NCI-H1105 treated with DMSO at 0.1 percent for 48 hours (cell line): Measurements from ENCODE around the gene NRXN3.

Experiments used
- DNase-seq: peaks from one replicate; lab custom pipeline; 2025; lab: John Stamatoyannopoulos, UW

NRXN3 gene

DNA sequence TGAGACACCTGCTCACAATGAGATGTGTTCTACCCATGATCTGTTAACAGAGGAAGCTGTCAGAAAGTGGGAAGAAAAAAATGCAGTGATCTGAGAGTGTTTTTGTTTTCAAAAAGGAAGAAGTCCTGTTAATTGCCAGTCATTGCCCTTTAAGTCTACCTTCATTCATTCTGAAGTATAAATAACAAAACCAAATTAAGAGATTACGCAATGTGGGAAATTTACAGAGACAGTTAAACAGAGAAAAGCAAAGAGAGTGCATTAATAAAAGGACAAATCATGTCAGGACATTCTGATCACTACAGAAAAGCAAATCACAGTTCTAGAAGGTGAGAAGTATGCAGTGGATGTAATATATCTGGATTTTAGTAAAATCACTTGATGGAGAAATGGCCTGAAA, 154.2 kb downstream of the NRXN3 start:
- no peak for DNase-seq

DNA sequence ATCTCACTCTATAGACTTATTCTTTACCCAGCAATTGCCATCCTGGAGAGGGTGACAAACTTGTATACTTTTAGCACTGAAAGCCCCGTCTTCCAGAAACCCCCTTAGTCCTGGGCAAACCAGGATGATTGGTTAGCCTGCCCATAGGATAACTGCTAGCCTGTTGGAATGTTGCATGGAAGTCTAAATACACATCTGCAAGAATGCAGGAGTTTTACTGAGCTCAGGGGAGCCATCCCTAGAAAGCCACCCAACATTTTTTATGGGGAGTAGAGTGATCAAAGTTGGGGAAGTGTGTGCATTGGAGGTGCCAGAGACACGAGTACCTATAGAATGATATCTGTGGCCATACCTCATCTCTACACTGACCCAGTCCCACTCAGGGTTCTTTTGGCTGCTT, 155.7 kb downstream of the NRXN3 start:
- DNase-seq = no peak

DNA sequence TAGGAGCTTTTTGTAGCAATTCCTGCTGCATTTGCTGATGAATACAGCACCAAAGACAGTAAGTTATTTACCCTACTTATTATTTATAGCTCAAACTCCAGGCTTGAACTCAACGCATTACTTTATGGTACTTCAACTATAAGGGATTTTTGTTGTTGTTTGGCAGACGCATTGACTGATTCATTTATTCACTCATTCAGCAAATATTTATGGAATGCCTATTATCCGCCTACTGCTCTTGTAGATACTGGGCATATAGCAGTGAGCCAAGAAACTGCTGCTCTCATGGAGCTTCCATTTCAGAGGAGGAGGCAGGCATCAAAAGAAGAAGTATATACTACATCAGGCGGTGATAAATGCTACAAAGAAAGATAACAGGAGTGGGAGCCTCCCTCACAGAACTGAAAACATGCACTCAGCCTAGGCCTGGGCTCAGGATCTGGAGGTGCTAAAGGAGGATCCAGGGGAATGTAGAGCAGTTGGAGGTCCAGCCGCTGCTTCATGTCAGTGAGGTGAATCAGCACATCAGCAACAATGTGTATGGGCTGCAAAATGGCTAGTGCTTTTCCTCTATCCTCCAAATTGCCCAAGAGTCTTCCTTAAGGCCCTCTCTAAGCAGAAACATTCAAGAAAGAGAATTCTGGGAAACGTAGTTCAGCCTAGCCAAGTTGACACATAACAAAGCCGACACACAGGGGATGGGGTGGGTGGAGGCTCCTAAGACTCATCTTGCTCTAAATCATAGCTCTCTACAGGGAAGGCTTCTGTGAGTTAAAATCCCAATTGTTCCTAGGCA, 157.5 kb downstream of the NRXN3 start:
- no peak for DNase-seq

DNA sequence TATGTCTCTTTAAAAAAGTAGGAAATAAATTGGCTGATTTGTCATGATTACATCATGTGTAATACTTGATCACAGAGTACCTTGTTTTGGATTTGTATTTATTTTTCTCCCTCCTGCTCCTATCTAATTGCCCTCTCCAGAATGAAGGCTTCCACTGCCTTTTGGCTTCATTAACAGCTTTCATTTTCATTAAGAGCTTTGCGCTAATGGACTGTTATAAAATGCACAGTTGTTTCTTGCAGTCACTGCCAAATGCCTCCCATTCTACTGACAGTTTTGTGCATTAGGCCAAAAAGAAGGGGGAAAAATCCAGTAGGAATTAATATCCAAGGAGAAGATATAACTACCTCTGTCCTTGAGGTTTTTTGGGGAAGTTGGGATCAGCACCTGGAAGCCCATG, 159.2 kb downstream of the NRXN3 start:
- peak; percentile 94 for DNase-seq

DNA sequence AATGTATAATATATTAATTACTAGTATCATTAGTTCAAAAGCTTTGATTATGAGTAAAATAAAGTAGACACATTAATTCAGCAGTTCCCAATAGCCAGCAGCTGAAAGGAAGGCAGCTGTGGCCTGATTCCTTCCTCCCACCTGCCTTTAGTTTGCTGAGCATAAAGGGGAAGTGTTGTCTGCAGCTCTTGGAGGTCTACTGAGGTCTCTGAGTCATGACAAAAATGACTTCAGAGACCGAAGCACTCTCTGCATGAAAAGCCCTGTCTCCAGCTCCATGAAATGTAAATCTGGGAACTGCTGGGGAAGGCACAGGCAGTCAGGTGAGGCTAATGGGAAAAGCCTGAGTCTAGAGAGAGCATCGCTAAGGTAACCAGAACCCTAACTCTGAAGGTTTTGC, 165.4 kb downstream of the NRXN3 start:
- no peak for DNase-seq

DNA sequence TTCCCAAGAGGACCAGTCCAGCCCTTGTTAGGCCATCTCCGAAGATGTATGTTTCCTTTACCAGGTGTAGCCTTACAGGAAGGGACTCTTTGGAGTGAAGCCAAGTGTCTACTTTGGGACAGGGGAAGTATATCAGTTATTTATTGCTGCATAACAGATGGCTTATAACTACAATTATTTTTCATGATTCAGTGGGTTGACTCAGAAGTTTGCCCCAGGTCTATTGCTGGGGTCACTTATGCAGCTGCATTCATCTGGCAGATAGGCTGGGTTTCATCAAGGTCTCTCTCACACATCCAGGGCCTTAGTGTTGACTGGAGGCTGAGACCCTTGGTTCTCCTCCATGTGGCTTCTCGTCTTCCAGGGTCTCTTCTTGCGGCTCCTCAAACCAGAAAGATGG, 170.1 kb downstream of the NRXN3 start:
- DNase-seq = peak; percentile 21

DNA sequence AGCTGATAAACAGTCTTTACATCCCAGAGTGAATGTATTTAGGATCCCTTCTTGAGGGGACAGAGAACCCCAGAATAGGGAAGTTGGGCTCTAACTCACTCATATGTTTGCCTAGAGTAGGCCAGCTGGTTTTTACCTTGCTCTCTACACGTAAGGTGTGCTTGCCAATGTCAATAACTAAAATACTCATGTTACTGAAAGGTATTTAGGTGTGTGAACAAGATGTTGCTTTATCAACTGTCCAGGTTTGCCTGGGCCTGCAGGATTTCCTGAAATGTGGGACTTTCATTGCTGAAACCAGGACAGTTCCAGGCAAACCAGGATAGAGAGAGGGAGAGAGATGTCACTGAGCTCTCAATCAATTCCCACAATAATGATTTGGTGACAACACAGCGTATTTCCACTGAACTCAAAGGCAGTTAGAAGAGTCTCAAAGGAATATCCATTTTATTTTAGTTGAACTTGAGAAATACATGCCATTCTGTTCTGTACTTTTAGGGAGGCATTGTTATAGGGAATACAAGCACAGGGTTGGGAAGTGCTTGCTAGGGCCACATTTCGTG, 171.7 kb downstream of the NRXN3 start:
- DNase-seq = peak; percentile 65

DNA sequence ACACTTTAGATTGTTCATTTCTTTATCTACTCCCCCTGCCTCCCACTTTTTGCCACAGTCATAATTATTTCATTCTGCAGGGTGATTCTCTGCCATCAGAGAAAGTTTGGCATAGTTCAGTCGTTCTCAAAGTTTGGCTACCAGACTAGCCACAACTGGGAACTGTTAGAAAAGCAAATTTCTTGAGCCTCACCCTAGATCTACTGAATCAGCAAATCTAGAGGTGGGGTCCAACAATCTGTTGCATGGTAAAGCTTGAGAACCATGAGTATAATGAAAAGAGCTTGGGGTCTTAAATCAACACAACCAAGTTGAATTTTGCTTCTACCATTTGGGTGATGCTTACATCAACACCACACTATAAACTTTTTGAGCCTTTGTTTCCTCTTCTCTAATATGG, 172.7 kb downstream of the NRXN3 start:
- DNase-seq = no peak

DNA sequence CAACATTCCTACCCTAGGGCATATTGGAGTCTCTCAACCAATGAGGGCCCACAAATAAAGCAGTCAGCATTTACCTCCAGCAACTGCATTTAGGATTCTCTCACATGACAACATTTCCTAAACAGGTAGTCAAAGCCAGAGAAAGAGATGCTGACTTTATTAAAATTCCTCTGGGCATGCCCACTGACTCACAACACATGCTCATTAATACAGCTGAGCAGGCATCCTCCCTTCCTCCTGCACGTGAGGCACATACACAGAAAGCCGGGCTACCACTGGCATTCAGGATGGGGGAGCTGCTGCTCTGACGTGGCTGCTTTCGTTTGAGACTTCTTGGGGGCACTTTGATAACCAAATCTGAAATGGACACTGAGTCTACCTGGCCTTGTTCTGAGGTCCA, 174.1 kb downstream of the NRXN3 start:
- DNase-seq = no peak

DNA sequence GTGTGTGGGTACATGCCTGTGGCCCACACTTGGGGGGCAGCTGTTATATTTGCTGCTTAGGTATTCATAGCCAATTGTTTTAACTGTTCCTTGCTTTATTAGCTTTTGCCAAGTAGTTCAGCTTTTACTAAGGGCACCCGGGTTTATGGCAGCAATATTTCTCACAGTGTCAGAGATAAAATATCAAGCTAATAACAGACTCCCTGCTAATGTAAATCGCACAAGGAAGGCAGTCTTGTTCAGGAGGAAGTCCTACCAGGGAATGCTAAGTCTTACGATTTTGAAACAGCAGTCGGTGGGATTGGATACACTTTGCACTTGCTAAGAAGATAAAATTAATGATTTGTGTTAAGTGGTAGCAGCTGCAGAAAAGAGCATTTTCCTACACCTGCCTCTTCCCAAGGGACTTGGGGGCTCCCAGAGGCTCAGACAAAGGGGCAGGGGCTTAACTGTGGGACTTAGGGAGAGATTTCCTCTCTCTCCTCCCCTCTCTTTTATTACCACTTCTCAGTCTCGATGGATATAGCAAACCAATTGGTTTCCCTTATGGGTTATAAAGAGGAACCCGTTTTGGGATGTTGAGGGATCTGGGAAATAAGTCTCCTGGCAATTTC, 175.1 kb downstream of the NRXN3 start:
- peak; percentile 71 for DNase-seq

DNA sequence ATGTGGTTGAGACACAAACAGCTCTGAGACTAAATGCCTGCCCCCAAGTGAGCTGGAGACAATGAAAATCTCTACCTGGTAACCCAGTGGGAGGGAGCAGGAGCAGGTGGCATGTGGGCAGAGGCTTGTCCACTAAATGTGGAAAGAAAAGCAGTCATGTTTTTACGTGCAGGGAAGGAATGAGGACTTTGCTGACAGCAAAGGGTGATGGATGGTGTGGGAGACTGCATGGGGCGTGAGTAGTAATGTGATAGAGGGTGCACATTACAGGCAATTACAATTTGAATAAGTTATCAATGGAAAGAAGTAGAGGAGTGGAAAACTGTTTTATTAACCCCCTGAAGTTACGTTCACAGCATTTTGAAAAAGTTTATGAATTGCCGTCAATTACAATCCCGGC, 176.6 kb downstream of the NRXN3 start:
- no peak for DNase-seq

DNA sequence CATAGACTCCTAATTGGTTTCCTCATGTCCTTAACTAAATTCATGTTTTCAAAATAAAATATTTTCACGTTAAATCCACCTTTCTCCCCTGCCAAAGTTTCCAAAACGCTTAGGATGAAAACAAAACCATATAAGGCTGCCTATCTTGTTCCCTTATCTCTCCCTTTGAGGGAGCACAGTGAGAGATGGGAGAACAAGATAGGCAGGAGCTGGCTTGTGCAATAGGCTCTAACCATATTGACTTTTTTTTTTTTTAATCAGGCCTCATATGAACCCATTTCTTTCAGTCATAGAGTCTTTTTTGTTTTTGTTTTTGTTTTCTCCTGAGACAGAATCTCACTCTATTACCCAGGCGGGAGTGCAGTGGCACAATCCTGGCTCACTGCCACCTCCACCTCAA, 184.9 kb downstream of the NRXN3 start:
- DNase-seq = peak; percentile 9

DNA sequence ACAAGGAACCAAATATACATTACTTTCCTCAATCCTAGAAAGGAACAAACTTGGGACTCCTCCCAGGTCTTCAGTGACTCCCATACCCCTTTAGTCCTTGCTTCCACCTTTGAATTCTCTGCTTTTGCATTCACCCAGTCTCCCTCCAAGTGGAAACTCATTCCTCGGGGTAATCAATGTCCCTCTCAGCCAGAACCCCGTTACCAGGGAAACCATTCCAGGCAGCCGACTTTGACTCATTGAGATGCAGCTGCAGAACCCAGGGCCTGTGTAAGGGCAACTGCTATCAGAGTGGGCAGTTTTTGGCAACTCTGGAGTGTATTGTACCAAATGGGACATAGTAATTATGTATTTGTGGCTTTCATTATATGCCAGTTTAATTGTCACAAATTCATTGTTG, 186.2 kb downstream of the NRXN3 start:
- DNase-seq = peak; percentile 73

DNA sequence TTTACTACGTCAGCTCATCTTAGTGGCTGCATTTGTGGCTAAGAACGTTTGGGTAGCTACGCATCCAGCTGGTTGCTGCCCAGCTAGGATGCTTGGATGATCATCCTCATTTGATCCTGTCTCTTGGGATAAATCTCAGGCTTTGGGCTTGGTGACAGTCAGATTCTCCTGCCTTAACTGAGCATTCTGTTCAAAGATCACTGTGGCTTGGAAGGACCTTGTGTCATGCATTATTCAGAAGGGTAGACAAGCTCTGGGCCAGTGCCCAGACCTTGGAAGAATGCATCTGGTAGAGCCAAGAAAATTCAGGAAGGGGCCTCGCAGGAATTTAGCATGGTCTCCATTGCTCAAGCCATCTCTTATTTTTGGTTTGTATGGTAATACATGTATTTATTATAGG, 188.4 kb downstream of the NRXN3 start:
- no peak for DNase-seq

DNA sequence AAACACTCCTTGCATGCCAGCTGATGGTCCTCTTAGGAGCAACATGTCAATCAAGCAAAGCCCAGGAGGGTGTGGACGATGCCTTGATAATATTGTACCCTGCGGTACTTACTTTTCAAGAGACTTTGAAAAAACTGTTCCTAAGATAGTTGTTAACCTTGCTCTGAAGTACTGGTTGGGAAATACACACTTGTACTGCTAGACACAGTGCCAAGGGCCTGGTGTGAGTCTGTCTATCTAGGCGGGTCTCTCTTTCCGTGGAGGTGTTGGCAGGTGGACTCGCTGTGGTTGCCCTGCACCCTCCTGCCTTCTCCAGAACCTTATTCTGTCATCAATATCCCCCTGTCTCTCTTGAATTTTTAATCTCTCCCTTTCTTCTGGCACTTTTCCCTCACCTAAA, 189.4 kb downstream of the NRXN3 start:
- DNase-seq = no peak

DNA sequence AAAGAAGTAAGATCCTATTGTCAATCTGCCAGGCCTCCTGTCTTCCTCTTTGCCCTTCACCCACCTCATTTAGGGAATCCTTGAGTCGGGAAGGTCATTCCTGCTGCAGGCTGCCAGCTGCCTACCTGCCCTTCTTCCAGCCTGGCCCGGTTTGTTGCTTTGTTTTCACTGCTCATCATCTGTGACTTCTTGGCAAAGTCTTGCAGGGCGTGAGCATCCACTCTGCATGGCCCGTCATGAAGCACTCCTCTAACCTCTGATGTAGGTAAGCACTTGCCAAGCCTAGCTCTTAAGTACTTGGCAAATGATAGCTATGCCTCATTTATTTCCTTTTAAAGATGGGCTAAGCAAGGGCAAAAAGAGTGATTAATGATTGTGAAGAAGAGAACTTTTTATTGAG, 192.8 kb downstream of the NRXN3 start:
- DNase-seq = peak; percentile 27

DNA sequence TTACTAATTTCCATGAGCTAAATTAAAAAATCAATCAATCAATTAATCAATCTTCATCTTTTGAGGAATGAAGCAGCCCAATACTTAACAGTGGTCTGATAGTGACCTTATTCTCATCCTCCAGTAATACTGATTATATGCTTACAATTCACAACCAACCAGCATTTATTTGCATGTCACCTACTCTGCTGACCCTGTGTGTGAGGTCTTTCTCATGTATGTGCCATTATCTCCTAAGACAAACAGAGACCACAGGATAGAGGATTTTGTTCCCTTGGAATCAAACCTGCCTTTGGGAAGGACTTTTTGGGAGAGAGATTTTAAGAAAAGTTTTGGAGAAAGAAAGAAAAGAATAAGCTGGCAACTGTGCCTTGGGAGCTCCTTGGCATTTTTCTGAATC, 197.2 kb downstream of the NRXN3 start:
- DNase-seq = no peak

DNA sequence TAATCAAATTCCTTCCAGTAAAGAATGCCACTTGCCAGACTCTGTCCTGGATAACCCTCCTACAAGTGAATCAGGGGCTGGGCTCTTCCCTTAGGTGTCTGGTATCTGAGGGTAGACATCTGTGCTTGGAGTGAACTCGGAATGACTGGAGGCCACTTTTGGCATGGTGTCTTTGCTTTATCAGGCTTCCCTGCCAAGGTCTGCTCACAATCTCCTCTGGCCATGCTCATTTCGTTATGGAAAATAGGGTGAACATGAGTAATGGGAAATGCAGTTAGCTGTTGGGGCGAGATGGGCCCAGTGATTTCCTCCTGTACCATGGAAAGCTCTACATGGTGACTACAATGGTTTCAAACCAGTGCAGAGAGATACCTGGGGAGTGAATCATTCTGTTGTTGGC, 212.9 kb downstream of the NRXN3 start:
- no peak for DNase-seq

DNA sequence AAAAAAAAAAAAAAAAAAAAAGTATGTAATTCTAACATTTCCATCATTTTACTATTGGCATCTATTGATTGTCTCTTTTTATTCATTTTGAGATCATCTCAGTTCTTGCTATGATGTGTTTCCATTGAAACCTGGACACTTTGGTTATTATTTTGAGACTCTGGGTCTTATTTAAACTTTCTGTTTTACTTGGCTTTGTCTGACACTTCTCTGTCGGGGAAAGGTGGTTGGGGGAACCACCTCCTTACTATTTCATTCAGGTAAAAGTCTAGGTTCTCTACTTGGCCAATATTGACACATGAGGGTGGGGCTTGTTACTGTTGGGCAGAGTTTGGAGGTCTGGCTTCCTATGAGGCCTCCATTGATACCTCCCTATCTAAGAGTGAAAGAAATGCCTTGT, 228.0 kb downstream of the NRXN3 start:
- no peak for DNase-seq

DNA sequence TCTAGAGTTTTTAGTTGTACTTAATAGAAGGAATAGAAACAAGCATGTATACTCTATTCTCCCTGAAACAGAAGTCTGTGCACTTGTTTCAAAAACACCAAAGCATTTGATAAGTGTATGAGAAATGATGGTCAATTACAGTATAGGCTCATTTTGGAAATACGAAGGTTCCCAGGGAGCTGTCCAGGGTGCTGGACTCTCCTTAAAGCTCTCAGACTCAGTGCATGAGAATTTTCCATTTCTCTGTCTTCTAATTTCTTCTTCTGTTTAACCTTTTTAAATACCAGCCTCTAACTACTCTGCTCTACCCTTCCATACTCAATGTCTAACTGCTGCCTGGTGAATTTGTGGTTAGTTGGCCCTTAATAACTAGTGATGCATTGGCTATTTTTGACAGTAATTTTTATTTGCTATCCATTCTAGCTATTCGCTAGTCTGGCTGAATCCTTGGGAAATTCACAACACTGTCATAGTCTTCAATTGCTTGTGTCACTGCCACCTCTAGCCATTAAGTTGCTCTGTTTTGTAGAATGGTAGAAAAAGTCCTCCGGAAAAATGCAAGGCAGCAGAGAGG, 229.2 kb downstream of the NRXN3 start:
- no peak for DNase-seq

DNA sequence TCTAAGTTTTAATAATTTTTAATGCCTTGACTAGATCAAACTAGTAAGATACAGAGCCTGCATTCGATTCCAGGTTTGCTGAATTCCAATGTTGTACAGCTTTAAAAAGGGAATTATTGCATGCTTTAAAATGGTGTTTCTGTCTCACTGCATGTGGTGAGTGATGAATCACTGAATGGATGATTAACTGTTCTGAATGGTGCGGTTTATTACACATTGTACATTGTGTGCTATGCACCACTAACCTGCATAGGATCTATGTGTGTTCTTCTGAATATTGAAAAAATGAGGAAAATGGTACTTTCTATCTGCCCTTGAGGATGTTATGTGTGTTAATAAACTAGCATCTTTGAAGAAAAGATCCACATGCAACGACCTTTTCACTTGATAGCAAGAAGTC, 231.7 kb downstream of the NRXN3 start:
- no peak for DNase-seq

DNA sequence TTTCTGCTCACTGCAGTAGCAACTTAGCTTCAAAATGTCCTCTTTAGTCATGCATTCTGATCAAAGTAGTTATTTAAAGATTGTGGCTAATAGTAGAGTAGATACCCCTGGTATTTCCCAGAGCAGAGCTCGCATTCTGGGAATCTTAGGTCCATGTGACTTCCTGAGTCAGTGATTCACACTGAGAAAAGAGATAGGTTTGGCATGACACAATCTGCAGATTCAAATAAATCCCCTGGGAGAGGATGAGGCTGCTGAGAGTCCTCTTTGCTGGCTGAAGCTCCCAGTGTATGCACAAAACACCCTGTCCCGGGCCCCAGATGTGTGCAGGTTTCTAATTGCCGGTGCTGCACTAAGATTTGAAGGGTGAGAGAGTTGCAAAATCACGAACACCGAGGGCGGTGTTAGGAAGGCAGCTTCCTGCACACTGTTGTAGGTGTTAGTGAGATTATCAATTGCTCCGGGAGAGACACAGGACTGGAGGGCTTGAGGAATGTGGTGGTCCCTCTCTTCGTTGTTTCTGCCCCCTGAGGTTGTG, 233.2 kb downstream of the NRXN3 start:
- no peak for DNase-seq
